Stromal cell of bone marrow (primary cell): ENCODE data around the gene TMEM30A.
A peak's percentile ranks its signal among the peaks of the same experiment; 100 is the strongest.

Experiments
- DNase-seq: peaks from one replicate; pipeline ENCODE4 v3.0.0-alpha.2; 2012; ENCODE audit warnings: low read depth

TMEM30A gene

DNA sequence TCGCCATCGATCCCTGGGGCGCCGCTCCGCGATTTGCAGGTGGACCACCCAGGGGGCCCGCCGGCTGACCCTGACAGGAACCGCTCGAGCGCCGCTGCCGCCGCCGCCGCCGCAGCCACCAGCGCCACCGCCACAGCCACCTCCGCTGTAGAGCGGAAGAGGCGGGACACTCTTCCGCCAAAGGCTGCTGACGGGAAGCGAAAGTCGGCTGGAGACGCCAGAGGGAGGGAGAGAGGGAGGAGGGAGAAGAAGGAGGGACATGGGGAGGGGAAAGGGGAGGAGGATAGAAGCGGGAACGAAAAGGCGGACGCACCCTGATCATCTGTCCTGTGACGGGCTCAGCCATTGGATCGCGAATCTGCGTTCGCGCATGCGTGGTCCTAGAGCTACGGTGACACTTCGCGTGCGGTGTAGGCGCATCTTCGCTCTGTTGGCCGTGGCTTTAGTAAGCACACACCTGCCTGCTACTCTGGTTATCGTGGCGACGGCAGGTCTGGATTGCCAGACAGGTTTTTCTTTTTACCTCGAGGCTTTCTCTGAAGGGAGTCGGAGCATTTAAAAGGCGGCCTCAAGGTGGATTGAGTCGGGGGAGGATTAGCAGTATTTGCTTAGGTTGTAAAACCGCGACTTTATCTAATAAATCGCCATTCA, at the start of gene TMEM30A:
Gene TMEM30A, minus strand, starts transcription at position 161 of the 651 bp plus-strand sequence. Its CDS starts 154 bp downstream, at position 7.
- peak; percentile 98 for DNase-seq

GRCh38 chr6:75333676-75334200, 49.1 kb upstream of the TMEM30A start:
- DNase-seq: no peak

DNA sequence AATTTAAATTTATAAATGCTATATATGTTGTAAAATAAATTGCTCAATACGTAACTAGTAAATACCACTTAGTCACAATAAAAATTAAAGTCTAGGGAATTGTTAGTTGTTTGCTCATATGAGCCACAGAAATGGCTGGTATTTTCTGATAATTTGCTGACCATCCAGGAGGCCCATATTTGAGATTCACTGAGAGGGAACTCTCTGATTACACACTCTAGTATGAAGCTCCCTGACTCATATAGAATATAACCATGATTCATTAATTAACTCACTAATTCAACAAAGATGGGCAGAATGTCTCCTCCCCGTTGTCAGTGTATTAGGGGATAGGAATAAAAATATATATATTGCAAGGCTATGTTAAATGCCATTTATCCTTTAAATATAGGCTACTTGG, 46.6 kb upstream of the TMEM30A start:
- DNase-seq: peak; percentile 25

DNA sequence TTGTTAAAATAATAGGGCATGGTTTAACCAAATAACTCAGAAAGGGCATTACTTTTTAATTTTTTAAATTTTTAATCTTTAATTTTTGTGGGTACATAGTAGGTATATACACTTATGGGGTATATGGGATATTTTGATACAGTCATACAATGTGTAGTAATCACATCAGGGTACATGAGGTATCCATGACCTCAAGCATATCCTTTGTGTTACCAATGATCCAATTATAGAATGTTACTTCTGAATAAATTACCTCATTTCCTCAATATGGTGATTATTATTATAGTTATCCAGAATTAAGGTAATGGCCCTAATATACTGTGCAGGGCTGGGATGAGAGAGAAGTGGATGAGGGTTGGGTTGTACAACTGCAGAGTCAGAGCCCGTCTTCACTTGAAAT, 45.1 kb upstream of the TMEM30A start:
- DNase-seq: no peak

DNA sequence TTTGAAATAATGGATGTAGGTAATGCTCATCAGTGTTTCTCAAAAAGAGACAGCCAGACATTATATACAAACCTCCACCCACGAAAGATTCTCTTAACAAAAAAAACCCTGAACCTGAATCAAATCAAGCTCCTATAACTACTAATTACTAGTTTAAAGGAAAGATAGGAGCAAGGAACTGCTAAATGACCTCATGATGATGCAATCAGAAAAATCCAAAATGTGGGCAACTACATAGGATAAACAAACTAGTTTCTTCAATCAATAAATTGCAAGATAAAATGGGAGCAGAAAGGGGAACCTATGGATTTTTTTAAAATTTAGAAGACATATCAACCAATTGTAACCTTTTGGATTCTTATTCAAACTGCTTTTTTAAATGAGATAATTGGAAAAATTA, 43.2 kb upstream of the TMEM30A start:
- DNase-seq: no peak

GRCh38 chr6:75326557-75327258, 42.1 kb upstream of the TMEM30A start:
- DNase-seq: no peak

GRCh38 chr6:75318900-75319299, 34.3 kb upstream of the TMEM30A start:
- DNase-seq: no peak

GRCh38 chr6:75317503-75318206, 33.1 kb upstream of the TMEM30A start:
- peak; percentile 28 for DNase-seq

DNA sequence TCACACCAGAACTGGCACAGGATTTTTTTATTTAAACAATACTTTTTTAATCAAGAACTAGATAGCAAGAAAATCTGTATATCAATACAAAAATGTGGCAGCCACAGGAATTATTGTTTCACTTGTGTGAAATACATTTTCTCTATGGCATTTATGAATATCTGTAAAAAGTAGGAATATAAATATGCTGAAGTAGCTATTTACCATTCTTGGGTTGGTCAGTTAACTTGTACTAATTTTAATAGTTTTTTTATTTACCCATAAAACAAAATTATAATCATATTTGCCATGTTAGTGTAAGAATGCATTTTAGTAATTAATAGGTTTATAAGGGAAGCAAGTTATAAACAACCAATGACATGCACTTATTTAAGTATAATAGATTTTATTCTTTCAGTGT, 31.4 kb upstream of the TMEM30A start:
- DNase-seq: no peak

GRCh38 chr6:75308250-75308988, 23.8 kb upstream of the TMEM30A start:
- DNase-seq: no peak

DNA sequence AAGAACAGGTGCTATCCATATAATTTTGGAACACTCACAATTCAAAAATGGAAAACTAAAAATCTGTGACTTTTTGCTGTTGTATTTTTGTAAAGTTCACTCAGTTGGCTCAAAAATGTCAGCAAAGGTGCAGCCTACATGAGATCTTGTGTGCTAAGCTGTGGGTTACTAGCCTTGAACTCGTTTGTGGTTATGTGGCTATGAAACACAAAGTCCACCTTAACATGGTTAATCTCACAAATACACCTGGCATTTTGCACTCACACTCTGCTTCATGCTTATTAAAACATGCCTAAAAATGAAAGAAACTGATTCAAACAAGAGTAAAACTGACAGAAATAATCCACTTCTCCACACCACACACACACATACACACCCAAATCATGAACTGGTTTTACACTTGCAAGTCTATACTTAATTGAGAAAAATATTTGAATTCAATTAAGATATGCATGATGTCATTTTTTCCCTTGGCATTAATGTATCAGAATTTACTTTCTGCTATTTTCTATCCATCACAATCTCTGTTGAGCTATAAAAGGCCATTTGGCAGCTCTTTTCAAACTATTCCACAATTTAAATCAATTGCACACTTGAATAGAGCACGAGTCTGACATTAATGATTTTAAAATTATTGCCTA, 22.9 kb upstream of the TMEM30A start:
- DNase-seq: no peak

GRCh38 chr6:75306064-75306463, 21.5 kb upstream of the TMEM30A start:
- no peak for DNase-seq

DNA sequence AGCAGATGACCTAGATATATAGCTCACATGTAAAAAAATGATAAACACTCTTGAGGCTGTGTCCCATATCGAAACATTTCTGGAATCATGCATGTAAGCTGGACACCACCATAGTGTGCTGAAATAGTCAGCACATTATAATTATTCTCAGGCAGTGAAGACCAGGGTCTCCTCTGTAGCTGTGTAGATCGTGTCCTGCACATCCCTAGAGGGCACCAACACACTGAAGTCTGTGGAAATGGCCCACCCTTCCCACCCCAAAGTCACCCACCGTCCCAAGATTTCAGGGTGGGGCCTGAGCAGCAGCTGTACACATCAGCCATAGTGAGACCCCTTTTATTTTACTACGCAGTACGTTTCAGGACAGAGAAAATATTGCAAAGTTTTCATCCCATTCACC, 21.0 kb upstream of the TMEM30A start:
- DNase-seq: no peak

- DNase-seq: no peak
These were observed 17.7 kb upstream of the TMEM30A start for GRCh38 chr6:75302280-75302679.

- DNase-seq: no peak
These were observed 16.9 kb upstream of the TMEM30A start for GRCh38 chr6:75301537-75301936.

DNA sequence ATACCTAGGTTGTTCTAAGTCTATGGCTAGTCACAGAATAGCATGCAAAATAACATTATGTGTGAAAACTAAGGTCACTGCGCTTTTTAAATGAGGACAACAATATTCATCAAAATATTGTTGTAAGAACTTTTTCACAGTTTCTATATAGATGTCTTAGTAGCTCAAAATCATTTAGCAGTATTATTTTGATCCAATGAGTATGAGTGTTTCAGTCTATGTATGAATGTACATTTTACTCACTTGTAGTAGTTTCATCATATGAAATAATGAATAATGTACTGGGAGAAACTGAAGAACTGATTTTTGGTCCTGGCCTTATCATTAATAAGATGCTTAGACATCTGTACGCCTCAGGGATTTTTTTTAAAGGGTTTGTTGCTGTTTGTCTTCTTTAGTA, 16.5 kb upstream of the TMEM30A start:
- no peak for DNase-seq

DNA sequence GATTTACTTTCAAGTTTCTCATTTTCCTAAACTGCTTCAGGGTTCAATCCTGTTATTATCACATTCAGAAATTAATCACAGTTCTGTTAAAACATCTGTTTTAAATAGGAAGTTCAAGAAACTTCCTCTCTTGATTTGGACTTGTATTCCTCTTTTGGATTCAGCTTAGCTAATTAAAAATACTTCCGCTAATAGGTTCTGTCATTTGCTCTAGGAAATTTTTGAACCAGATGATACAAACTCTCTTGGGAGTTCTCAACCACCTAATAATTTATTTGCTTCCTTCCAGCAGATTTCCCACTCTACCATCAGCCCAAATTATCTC, 15.9 kb upstream of the TMEM30A start:
- DNase-seq: no peak

GRCh38 chr6:75299801-75300530, 15.4 kb upstream of the TMEM30A start:
- DNase-seq: no peak

DNA sequence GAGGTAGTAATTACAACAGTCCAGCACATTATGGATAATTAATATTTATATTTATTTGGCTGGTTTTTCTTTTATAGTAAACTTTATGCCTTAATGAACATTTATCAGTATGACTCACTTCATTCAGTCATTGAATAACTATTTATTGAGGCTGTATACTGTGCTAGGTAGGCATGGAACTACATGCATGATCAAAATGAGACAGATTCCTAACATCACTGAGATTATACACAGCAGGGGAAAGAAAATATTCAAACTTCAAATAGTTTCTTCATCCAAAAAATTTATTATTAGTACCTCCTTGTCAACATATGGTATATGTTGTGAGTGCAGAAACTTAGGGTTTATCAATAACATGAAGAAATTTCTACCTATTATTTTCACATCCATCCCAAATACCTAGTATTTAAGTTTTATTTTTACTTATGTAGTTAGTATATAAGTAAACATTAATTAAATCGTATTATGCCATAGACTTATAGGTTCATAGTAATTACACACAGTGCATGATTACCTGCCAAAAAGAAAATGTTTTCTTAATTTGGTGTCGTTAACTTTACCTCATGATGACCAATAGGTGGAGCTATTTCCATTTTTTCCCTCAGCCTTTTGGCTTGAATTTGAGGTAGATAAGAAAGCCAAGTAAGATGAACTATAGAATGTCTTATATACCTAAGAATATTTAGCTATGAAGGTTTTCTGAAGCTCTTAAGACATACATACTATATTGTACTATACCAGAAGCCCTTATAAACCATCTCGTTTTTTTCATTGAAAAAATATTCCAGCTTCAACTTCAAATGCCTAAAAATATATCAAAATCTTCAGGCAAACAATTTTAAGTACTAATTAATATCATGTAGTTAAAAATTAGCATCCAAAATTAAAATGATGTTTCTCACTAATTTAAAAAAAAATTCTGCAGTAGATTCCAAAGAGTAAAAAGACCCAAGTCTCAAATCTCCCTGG, 12.5 kb upstream of the TMEM30A start:
- peak; percentile 38 for DNase-seq

GRCh38 chr6:75292555-75292954, 8.0 kb upstream of the TMEM30A start:
- DNase-seq: no peak
